HCT116 (cell line): Measurements from ENCODE around the gene PRG2. TPM values are rescaled to one million over a fixed set of nuclear protein-coding genes. Genes with fewer than 3 reads are reported as not detected.

ENCODE experiments used
- ATAC-seq: fragments of 200-7000 bp; cut with Tn5 transposase; 2 replicates; pipeline ENCODE4 v1.9.1; 2020; ENCODE audit warnings: mild to moderate bottlenecking, moderate library complexity
- BruUV-seq: library from RNA; stranded (reverse); fragments of 400-500 nt; replicated peaks from 2 replicates; lab custom pipeline; 2021; lab: Mats Ljungman, UMichigan
- CTCF ChIA-PET: fragments of 300-600 bp; sonication (Branson Sonifier 250); formaldehyde crosslinking; loops from one replicate; lab custom pipeline; 2021; ENCODE audit warnings: antibody characterized with exemption; lab: Charles Lee
- POLR2A ChIA-PET: fragments of 300-600, 350-600 bp; sonication (Branson Sonifier 250); formaldehyde crosslinking; loops from one replicate; lab custom pipeline; 2021; ENCODE audit warnings: antibody characterized with exemption; lab: Charles Lee
- RAD21 ChIA-PET, 2 experiments: fragments of 300-600 bp; sonication (Branson Sonifier 250); formaldehyde crosslinking; loops; one replicate each; lab custom pipeline; 2023; ENCODE audit warnings: low total read pairs in 2 of 2; ENCODE audit not compliant: uncharacterized antibody in 2 of 2, unreplicated experiment in 2 of 2, low non-redundant PET in 1 of 2; lab: Charles Lee
- DNase-seq: peaks from one replicate; pipeline ENCODE4 v3.0.0-alpha.2; 2010; ENCODE audit warnings: low read depth, low spot score
- H2AFZ ChIP-seq: fragments of 200-600 bp; shearing (Covaris generic), sonication (generic); 2 replicates; pipeline ENCODE4 v1.6.1; 2017; ENCODE audit warnings: low read depth, mixed run types, mixed read lengths, antibody characterized with exemption, low read length; ENCODE audit not compliant: poor library complexity, severe bottlenecking
- H3K27ac ChIP-seq: 2 replicates; pipeline ENCODE4 v1.5.1; 2012; ENCODE audit warnings: low read depth, low read length
- H3K27me3 ChIP-seq: fragments of 200-600 bp; sonication (generic); 2 replicates; pipeline ENCODE4 v1.6.1; 2016; ENCODE audit warnings: mixed run types, low read length, mixed read lengths; ENCODE audit not compliant: insufficient read depth
- H3K36me3 ChIP-seq, 2 experiments: fragments of 200-500 bp in 1 of 2; fragments of 200-600 bp in 1 of 2; sonication (Bioruptor generic) in 1 of 2; sonication (generic) in 1 of 2; 2 replicates each; pipeline versions ENCODE4 v1.5.1 to v1.6.1; 2014 to 2016; ENCODE audit warnings: low read length in 2 of 2, inconsistent platforms in 1 of 2, mixed read lengths in 1 of 2, mixed run types in 1 of 2; ENCODE audit not compliant: insufficient read depth in 2 of 2, control insufficient read depth in 1 of 2
- H3K4me1 ChIP-seq, 2 experiments: fragments of 200-600 bp in 1 of 2; sonication (generic) in 1 of 2; 2 replicates each; pipeline versions ENCODE4 v1.5.1 to v1.6.1; 2012 to 2017; ENCODE audit warnings: low read length in 2 of 2, inconsistent platforms in 1 of 2, mild to moderate bottlenecking in 1 of 2, mixed read lengths in 1 of 2, mixed run types in 1 of 2, moderate library complexity in 1 of 2; ENCODE audit not compliant: insufficient read depth in 2 of 2, control insufficient read depth in 1 of 2
- H3K4me2 ChIP-seq: fragments of 200-600 bp; sonication (generic); 2 replicates; pipeline ENCODE4 v1.6.1; 2017; ENCODE audit warnings: mixed run types, low read length, mixed read lengths
- H3K4me3 ChIP-seq, 2 experiments: fragments of 200-600 bp in 1 of 2; sonication (generic) in 1 of 2; replicated peaks in 1 of 2; 2 replicates each; pipeline ENCODE4 v1.5.1; 2011 to 2016; ENCODE audit warnings: low read length in 2 of 2, control low read depth in 1 of 2, low read depth in 1 of 2, mild to moderate bottlenecking in 1 of 2, mixed read lengths in 1 of 2, mixed run types in 1 of 2
- H3K79me2 ChIP-seq: fragments of 200-600 bp; sonication (generic); 2 replicates; pipeline ENCODE4 v1.6.1; 2017; ENCODE audit warnings: mild to moderate bottlenecking, mixed run types, low read length, moderate library complexity, mixed read lengths; ENCODE audit not compliant: insufficient read depth
- H3K9ac ChIP-seq: fragments of 200-600 bp; sonication (generic); 2 replicates; pipeline ENCODE4 v1.6.1; 2016; ENCODE audit warnings: low read length, mixed read lengths
- H3K9me2 ChIP-seq: fragments of 200-600 bp; sonication (generic), shearing (Covaris generic); 2 replicates; pipeline ENCODE4 v1.6.1; 2017; ENCODE audit warnings: mixed run types, mild to moderate bottlenecking, moderate library complexity; ENCODE audit not compliant: insufficient read depth
- H3K9me3 ChIP-seq, 2 experiments: fragments of 200-500 bp in 1 of 2; fragments of 200-600 bp in 1 of 2; sonication (Bioruptor generic) in 1 of 2; sonication (generic) in 1 of 2; 2 replicates each; pipeline ENCODE4 v1.6.1; 2014 to 2017; ENCODE audit warnings: low read length in 2 of 2, mixed read lengths in 2 of 2, inconsistent platforms in 1 of 2, low read depth in 1 of 2, mild to moderate bottlenecking in 1 of 2, mixed run types in 1 of 2, moderate library complexity in 1 of 2; ENCODE audit not compliant: control insufficient read depth in 1 of 2, insufficient read depth in 1 of 2
- H4K20me1 ChIP-seq: fragments of 200-600 bp; sonication (generic), shearing (Covaris generic); 2 replicates; pipeline ENCODE4 v1.6.1; 2017; ENCODE audit warnings: mixed run types, mild to moderate bottlenecking, moderate library complexity; ENCODE audit not compliant: insufficient read depth
- ATF3 ChIP-seq: IDR thresholded peaks from 2 replicates; pipeline ENCODE4 v1.6.1; 2012
- CBX3 ChIP-seq: IDR thresholded peaks from 2 replicates; pipeline ENCODE4 v1.6.1; 2012; ENCODE audit warnings: low read depth
- CEBPB ChIP-seq: IDR thresholded peaks from 2 replicates; pipeline ENCODE4 v1.6.1; 2012; ENCODE audit warnings: low read depth
- EZH2 ChIP-seq: fragments of 200-600 bp; sonication (generic); IDR thresholded peaks from 2 replicates; pipeline ENCODE4 v1.6.1; 2017; ENCODE audit warnings: antibody characterized with exemption, mixed run types
- EZH2phosphoT487 ChIP-seq: fragments of 200-600 bp; IDR thresholded peaks from 2 replicates; pipeline ENCODE4 v1.6.1; 2018; ENCODE audit warnings: antibody characterized with exemption, borderline replicate concordance
- MAX ChIP-seq: IDR thresholded peaks from 2 replicates; pipeline ENCODE4 v1.6.1; 2012
- POLR2A ChIP-seq: IDR thresholded peaks from 2 replicates; pipeline ENCODE4 v1.7.0; 2011; ENCODE audit warnings: borderline replicate concordance; ENCODE audit not compliant: insufficient read depth, insufficient read length; ENCODE audit errors: extremely low read depth
- POLR2AphosphoS5 ChIP-seq: IDR thresholded peaks from 2 replicates; pipeline ENCODE4 v1.6.1; 2011; ENCODE audit warnings: mild to moderate bottlenecking, low read depth, low read length, moderate library complexity
- RAD21 ChIP-seq: IDR thresholded peaks from 2 replicates; pipeline ENCODE4 v1.6.1; 2012; ENCODE audit warnings: low read depth, mild to moderate bottlenecking
- SIN3A ChIP-seq: IDR thresholded peaks from 2 replicates; pipeline ENCODE4 v1.6.1; 2012; ENCODE audit warnings: low read depth
- YY1 ChIP-seq: IDR thresholded peaks from 2 replicates; pipeline ENCODE4 v1.6.1; 2011; ENCODE audit warnings: low read length, low read depth, moderate library complexity, mild to moderate bottlenecking; ENCODE audit not compliant: insufficient replicate concordance; ENCODE audit errors: extremely low read depth
- intact Hi-C: fragments of 100-400 bp; cut with micrococcal nuclease; formaldehyde crosslinking; loops from 2 replicates; pipeline ENCODE4 v1.10.0; 2022
- total RNA-seq: library from RNA; stranded (reverse); gene quantifications from one replicate; pipeline ENCODE4 v1.2.1, GENCODE V29; 2021; ENCODE audit not compliant: unreplicated experiment
- TF ChIP-seq, protein P1 (sequence below), 3 experiments: fragments of 200-600 bp in 1 of 3; sonication (generic) in 1 of 3; IDR thresholded peaks in 2 of 3; conservative IDR thresholded peaks in 1 of 3; 2 replicates each; pipeline ENCODE4 v1.5.1; 2012 to 2017; ENCODE audit warnings: low read depth in 2 of 3, low read length in 2 of 3, antibody characterized with exemption in 1 of 3, borderline replicate concordance in 1 of 3, control low read depth in 1 of 3, mild to moderate bottlenecking in 1 of 3, mixed read lengths in 1 of 3, mixed run types in 1 of 3, moderate library complexity in 1 of 3; ENCODE audit not compliant: insufficient read depth in 1 of 3
- TF ChIP-seq, protein P2 (sequence below): IDR thresholded peaks from 2 replicates; pipeline ENCODE4 v1.6.1; 2011; ENCODE audit warnings: mild to moderate bottlenecking, low read length, moderate library complexity; ENCODE audit not compliant: insufficient replicate concordance; ENCODE audit errors: extremely low read depth

Gene PRG2
- total RNA-seq, 1 experiment from 2014 or later = 0.81 TPM

- DNase-seq = no peak
- no peaks in the 10 kb centered on the region for H3K4me1 ChIP-seq
- no peaks in the 10 kb centered on the region for H3K9me2 ChIP-seq
- no peaks in the 10 kb centered on the region for H4K20me1 ChIP-seq
- CTCF ChIA-PET = no interaction called here
- H3K9me3 ChIP-seq = no peaks in the 10 kb centered on the region
- H3K79me2 ChIP-seq = no peaks in the 10 kb centered on the region
- no peak overlapping the region for H3K9ac ChIP-seq
- H3K36me3 ChIP-seq = no peaks in the 10 kb centered on the region; a peak in 1 of 4 replicates
- H3K27me3 ChIP-seq = no peaks in the 10 kb centered on the region
- no peak for TF ChIP-seq EZH2
- TF ChIP-seq, protein P1, sequence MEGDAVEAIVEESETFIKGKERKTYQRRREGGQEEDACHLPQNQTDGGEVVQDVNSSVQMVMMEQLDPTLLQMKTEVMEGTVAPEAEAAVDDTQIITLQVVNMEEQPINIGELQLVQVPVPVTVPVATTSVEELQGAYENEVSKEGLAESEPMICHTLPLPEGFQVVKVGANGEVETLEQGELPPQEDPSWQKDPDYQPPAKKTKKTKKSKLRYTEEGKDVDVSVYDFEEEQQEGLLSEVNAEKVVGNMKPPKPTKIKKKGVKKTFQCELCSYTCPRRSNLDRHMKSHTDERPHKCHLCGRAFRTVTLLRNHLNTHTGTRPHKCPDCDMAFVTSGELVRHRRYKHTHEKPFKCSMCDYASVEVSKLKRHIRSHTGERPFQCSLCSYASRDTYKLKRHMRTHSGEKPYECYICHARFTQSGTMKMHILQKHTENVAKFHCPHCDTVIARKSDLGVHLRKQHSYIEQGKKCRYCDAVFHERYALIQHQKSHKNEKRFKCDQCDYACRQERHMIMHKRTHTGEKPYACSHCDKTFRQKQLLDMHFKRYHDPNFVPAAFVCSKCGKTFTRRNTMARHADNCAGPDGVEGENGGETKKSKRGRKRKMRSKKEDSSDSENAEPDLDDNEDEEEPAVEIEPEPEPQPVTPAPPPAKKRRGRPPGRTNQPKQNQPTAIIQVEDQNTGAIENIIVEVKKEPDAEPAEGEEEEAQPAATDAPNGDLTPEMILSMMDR (IDR thresholded peaks at IDR 0.05 in 2 of 3, conservative IDR thresholded peaks at IDR 0.05 in 1 of 3; ENCODE audit: borderline replicate concordance in 1 of 3, insufficient read depth in 1 of 3, low read depth in 2 of 3, low read length in 2 of 3) = no peak
- no peak for TF ChIP-seq ATF3
- TF ChIP-seq CBX3 = no peak
- no peak for TF ChIP-seq EZH2phosphoT487
- TF ChIP-seq RAD21 = no peak
- no peak for TF ChIP-seq MAX
- no peak for TF ChIP-seq POLR2A
- TF ChIP-seq SIN3A = no peak
- no peak for TF ChIP-seq CEBPB
- TF ChIP-seq YY1 = no peak
- TF ChIP-seq POLR2AphosphoS5 = no peak
- TF ChIP-seq, protein P2, sequence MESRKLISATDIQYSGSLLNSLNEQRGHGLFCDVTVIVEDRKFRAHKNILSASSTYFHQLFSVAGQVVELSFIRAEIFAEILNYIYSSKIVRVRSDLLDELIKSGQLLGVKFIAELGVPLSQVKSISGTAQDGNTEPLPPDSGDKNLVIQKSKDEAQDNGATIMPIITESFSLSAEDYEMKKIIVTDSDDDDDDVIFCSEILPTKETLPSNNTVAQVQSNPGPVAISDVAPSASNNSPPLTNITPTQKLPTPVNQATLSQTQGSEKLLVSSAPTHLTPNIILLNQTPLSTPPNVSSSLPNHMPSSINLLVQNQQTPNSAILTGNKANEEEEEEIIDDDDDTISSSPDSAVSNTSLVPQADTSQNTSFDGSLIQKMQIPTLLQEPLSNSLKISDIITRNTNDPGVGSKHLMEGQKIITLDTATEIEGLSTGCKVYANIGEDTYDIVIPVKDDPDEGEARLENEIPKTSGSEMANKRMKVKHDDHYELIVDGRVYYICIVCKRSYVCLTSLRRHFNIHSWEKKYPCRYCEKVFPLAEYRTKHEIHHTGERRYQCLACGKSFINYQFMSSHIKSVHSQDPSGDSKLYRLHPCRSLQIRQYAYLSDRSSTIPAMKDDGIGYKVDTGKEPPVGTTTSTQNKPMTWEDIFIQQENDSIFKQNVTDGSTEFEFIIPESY = no peak
- TF ChIP-seq, all 23 proteins: peak for 0
- no peak overlapping the region for H2AFZ ChIP-seq
- ChIA-PET POLR2A (no interaction called here), RAD21 (no interaction called here)
- no peak overlapping the region for H3K4me3 ChIP-seq
- H3K27ac ChIP-seq = no peak overlapping the region
- intact Hi-C loops = no loop called here
- no TSS peak for BruUV-seq
- no peak for ATAC-seq
- H3K4me2 ChIP-seq = no peak overlapping the region
Measured at GRCh38 chr11:57407941-57408475, 17.6 kb upstream of the PRG2 start.
